ENCODE data around the gene GPR132. TPM values are rescaled to one million over a fixed set of nuclear protein-coding genes. Genes with fewer than 3 reads are reported as not detected.

The GPR132 gene
- total and polyA plus RNA-seq, 2 of the 8 experiments (the other 6 are each of a cell fraction or from before 2014, with no cell fraction given) = 0.11 TPM; not detected in 1

DNA sequence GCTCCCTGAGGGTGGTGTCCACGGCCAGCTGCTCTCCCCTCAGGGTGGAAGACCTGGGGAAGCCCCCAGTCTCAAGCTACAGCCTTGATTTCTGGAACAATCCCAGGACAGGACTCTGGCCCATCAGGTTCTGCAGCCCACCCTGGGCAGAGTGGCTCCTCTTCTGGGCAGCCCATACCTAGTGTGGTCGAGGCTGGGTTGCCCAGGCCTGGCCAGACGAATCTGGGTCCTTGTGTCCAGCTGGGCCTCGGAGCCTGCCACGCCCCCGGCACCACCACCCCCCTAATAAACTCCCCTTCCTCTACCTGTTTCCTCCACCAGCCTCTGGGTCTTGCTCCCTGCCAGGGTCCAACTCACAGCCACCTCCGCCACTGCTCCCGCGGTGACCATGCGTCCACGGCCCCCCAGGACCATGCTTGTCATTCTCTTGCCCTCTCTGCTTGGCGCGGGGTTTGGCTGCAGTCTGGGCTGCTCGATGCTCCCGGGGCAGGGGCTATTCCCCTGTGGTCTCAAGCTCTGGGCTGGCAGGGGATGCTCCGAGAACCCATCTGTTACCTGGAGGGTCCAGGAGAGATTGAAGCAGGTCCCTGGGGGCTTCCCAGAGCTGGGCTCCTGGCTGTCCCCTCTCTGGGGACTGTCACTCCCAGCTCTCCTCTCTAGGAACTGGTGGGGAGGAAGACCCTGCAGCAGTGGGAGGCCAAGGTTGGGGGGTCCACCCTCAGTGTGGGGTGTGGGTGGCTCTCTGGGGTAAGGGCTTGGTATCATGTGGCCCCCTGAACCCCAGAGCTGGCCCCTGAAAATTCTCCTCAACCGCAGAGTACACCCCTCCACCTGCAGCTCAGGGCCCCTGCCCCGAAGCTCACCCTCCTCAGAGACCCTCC is 8.7 kb upstream of the GPR132 start:
- CTCF ChIA-PET (ENCODE audit: partially characterized antibody) = interaction anchor here (0.5 to 3.9 kb wide), 15 partner anchors 8 to 365 kb away, joined by 3 to 25 read pairs (median 5); partner anchors contain the start of gene GPR132
- H3K4me1 ChIP-seq (replicated peaks in 1 of 4; ENCODE audit: control insufficient read depth in 3 of 4, insufficient read depth in 4 of 4, low read length in 3 of 4) = peaks cover 0 to 14% (median 5%) of the 10 kb centered on the region in 4 experiments; a peak in 6 of 7 replicates
- no peak for TF ChIP-seq SP1 (IDR thresholded peaks at IDR 0.05; ENCODE audit: low read depth, low read length)
- TF ChIP-seq POLR2A (IDR thresholded peaks at IDR 0.05; ENCODE audit: control extremely low read depth in 1 of 2, low read depth in 2 of 2, low read length in 2 of 2) = no peak
- no peak for TF ChIP-seq CHD1 (IDR thresholded peaks at IDR 0.05; ENCODE audit: low read depth, low read length)
- TF ChIP-seq E2F6 (IDR thresholded peaks at IDR 0.05) = no peak
- no peak for TF ChIP-seq RXRA (IDR thresholded peaks at IDR 0.05; ENCODE audit: insufficient read depth, low read depth, low read length)
- TF ChIP-seq GABPA (IDR thresholded peaks at IDR 0.05; ENCODE audit: borderline replicate concordance, insufficient read depth, low read length) = no peak
- no peak for TF ChIP-seq POLR2AphosphoS5 (IDR thresholded peaks at IDR 0.05; ENCODE audit: low read depth, low read length)
- no peak for TF ChIP-seq BCL11A (IDR thresholded peaks at IDR 0.05; ENCODE audit: low read depth in 2 of 2, low read length in 2 of 2)
- no peak for TF ChIP-seq RBBP5 (IDR thresholded peaks at IDR 0.05; ENCODE audit: borderline replicate concordance, low read depth, low read length)

More for the DNA sequence above, 8.7 kb upstream of the GPR132 start:
- no peak for FAIRE-seq
- Histone ChIP-seq H2BK15ac (ENCODE audit: low read length) (no peak overlapping the region), H2BK120ac (replicated peaks; ENCODE audit: low read depth, low read length) (no peak overlapping the region), H3K56ac (replicated peaks; ENCODE audit: insufficient read length, low read depth, low read length) (no peak overlapping the region), H3K4me2 (ENCODE audit: insufficient read depth in 1 of 2, low read depth in 2 of 2, low read length in 2 of 2) (peak overlapping the region in 1 of 2 experiments; percentile 7; a peak in 1 of 4 replicates), H4K91ac (replicated peaks; ENCODE audit: insufficient read length, low read length) (no peak overlapping the region), H3K4ac (replicated peaks; ENCODE audit: insufficient read length, low read depth, low read length) (no peak overlapping the region), H3K27me3 (replicated peaks in 1 of 4; ENCODE audit: control insufficient read depth in 3 of 4, extremely low read depth in 1 of 4, insufficient read depth in 3 of 4, low read length in 3 of 4) (no peaks in the 10 kb centered on the region), H3K79me2 (ENCODE audit: control insufficient read depth in 1 of 2, insufficient read depth in 2 of 2, low read length in 2 of 2) (no peaks in the 10 kb centered on the region), H4K8ac (ENCODE audit: extremely low read depth, insufficient read depth, low read length) (peak overlapping the region; percentile 68; the same call in 1 of the 2 replicates), H3K23me2 (ENCODE audit: low read depth, low read length) (no peaks in the 10 kb centered on the region), H3K36me3 (ENCODE audit: control insufficient read depth in 2 of 4, insufficient read depth in 4 of 4, low read length in 3 of 4) (no peaks in the 10 kb centered on the region), H4K20me1 (replicated peaks in 1 of 2; ENCODE audit: control insufficient read depth in 1 of 2, insufficient read depth in 2 of 2, low read length in 2 of 2) (peaks cover 0 to 3% of the 10 kb centered on the region in 2 experiments), H3K4me3 (ENCODE audit: extremely low read depth in 1 of 4, insufficient read depth in 2 of 4, low read depth in 3 of 4, low read length in 4 of 4) (no peak overlapping the region), H3K79me1 (ENCODE audit: low read depth, low read length) (no peaks in the 10 kb centered on the region), H3K9me3 (ENCODE audit: insufficient read depth in 2 of 2, low read depth in 1 of 2, low read length in 1 of 2) (no peaks in the 10 kb centered on the region), H2BK5ac (ENCODE audit: low read depth, low read length) (no peak overlapping the region), H4K5ac (ENCODE audit: insufficient read length, low read depth, low read length) (no peak overlapping the region), H3K23ac (ENCODE audit: insufficient read length) (no peak overlapping the region), H3K18ac (ENCODE audit: extremely low read depth, low read length) (no peak overlapping the region), H2BK12ac (ENCODE audit: low read depth, low read length) (peak overlapping the region; percentile 27; the same call in 1 of the 2 replicates), H3K9ac (replicated peaks in 1 of 4; ENCODE audit: extremely low read depth in 1 of 4, low read depth in 3 of 4, low read length in 3 of 4) (no peak overlapping the region), H2AK5ac (ENCODE audit: low read depth, low read length) (no peak overlapping the region), H3K14ac (ENCODE audit: insufficient read length) (no peak overlapping the region), H2AFZ (ENCODE audit: low read length) (no peak overlapping the region), H2BK20ac (ENCODE audit: low read length) (no peak overlapping the region), H3K27ac (ENCODE audit: low read depth, low read length) (no peak overlapping the region)
- POLR2A ChIA-PET (ENCODE audit: partially characterized antibody) = interaction anchor here (1.2 to 2.8 kb wide), 2 partner anchors 13 to 21 kb away, joined by 3 to 9 read pairs; no protein-coding TSS in a partner anchor
- WGBS, 2 experiments (ENCODE audit: extremely low coverage in 1 of 2, insufficient coverage in 1 of 2, insufficient read length in 1 of 2, insufficient replicate concordance in 2 of 2, low coverage in 1 of 2, low lambda C conversion rate in 2 of 2, missing lambda C conversion rate in 1 of 2) = 79% methylated on average over 14 of the region's 18 CpGs; no CpG with 5 or more reads in 1 of the 2 experiments
- DNase-seq (ENCODE audit: low read depth in 1 of 2, low spot score in 2 of 2) = no peak

Data from H1 (cell line).